IPS DF 6.9 (cell line): ENCODE results near the gene SAP25.
"Not testable (repeated sequence)": the region's sequence is repeated elsewhere in the genome, so short reads cannot be mapped to it uniquely, and the experiment has no call there.

ENCODE experiments used
- DNase-seq: peaks from one replicate; pipeline ENCODE4 v3.0.0-alpha.2; 2013; ENCODE audit warnings: low read depth, low spot score
- H3K27ac ChIP-seq: one replicate; pipeline ENCODE4 v1.5.1; 2013; ENCODE audit warnings: low read length, control low read depth
- H3K27me3 ChIP-seq: 2 replicates; pipeline ENCODE4 v1.6.1; 2013; ENCODE audit warnings: mild to moderate bottlenecking, low read length; ENCODE audit not compliant: control insufficient read depth, insufficient read depth
- H3K36me3 ChIP-seq: 2 replicates; pipeline ENCODE4 v1.6.1; 2013; ENCODE audit warnings: low read length; ENCODE audit not compliant: control insufficient read depth, insufficient read depth
- H3K4me1 ChIP-seq: 2 replicates; pipeline ENCODE4 v1.6.1; 2013; ENCODE audit warnings: low read length; ENCODE audit not compliant: control insufficient read depth, insufficient read depth
- H3K4me3 ChIP-seq: 2 replicates; pipeline ENCODE4 v1.5.1; 2013; ENCODE audit warnings: mild to moderate bottlenecking, low read length
- H3K9me3 ChIP-seq: 2 replicates; pipeline ENCODE4 v1.6.1; 2013; ENCODE audit warnings: low read length, inconsistent platforms; ENCODE audit not compliant: control insufficient read depth, insufficient read depth
- WGBS: extraction: QIAGEN DNeasy Blood & Tissue Kit; methylation state at CpG from one replicate; pipeline ENCODE4 v1.1.7; 2013; ENCODE audit warnings: mixed read lengths, missing lambda C conversion rate; ENCODE audit not compliant: insufficient read length, insufficient coverage; 5-methylcytosine and 5-hydroxymethylcytosine counted together

SAP25 gene

DNA sequence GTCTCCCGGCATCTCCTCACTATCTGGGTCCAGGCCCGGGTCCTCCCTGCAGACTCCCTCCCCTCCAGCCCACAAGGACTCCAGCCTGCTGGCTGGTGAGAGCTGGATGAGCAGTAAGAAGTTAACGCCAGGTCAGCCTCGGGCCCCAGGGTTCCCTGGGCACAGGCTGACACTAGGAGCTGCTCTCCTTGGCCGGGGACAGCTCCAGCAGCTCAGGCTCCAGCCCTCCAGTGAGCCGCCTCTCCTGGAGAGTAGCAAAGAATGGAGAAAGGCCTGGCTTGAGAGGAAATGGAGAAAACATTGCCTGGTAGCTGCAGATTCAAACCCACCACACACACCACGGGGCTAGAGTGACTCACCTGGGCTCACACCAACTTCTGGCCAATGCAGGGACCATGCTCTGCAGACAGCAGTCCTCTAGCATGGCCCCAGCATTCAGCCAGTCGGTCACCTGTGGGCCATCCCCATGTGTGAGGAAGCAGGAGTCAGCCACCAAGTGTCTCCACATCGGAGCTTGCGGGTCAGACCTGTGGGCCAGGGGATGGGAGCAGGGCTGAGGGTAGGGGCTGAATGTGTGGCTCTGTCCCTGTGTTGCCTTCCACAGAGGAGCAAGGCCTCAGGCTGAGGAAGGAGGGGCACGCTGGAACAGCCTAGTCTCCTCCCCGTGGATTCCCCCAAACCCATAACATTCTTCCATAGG lies 6.5 kb downstream of the SAP25 start:
- no peak for DNase-seq
- H3K4me1 ChIP-seq = peaks cover 25% of the 10 kb centered on the region
- no peaks in the 10 kb centered on the region for H3K36me3 ChIP-seq
- H3K27ac ChIP-seq = no peak overlapping the region
- H3K9me3 ChIP-seq = no peaks in the 10 kb centered on the region
- no peak overlapping the region for H3K4me3 ChIP-seq
- no CpG with 5 or more reads among the region's 12 CpGs for WGBS
- H3K27me3 ChIP-seq = no peaks in the 10 kb centered on the region

DNA sequence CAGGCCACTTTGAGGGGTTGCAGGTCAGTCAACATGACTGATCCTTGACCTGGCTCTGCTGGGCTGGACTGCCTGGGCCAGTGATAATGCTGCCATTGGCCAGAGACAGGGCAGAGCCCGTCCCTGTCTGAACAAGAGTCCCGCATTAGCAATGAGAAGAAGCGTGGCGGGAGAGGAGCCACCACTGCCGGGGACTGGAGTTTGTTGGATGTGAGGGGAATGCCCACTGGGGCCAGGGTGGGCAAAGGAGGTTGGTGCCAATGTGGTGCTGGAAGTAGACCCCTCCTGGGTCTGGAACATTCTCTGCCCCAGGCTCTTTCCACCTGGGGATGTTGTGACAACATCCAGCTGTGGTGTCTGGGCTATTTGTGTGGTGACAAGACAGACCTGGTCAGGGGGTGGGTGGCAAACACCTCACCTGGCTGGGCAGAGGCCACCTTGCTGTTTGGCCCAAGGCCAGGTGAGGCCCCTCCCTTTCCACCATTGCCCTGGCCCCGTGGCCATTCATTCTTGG lies 7.6 kb downstream of the SAP25 start:
- Histone ChIP-seq H3K27ac (no peak overlapping the region), H3K4me1 (peaks cover 16% of the 10 kb centered on the region), H3K4me3 (no peak overlapping the region), H3K27me3 (no peaks in the 10 kb centered on the region), H3K9me3 (no peaks in the 10 kb centered on the region), H3K36me3 (no peaks in the 10 kb centered on the region)
- WGBS = no CpG with 5 or more reads among the region's 6 CpGs
- DNase-seq = no peak

- Histone ChIP-seq H3K36me3 (no peaks in the 10 kb centered on the region), H3K4me1 (peaks cover 12% of the 10 kb centered on the region), H3K27ac (no peak overlapping the region), H3K9me3 (no peaks in the 10 kb centered on the region), H3K27me3 (no peaks in the 10 kb centered on the region), H3K4me3 (no peak overlapping the region)
- DNase-seq = no peak
- WGBS = no CpG with 5 or more reads among the region's 11 CpGs
These were observed 8.5 kb downstream of the SAP25 start for GRCh38 chr7:100565133-100565571.

- WGBS = no CpG with 5 or more reads among the region's 6 CpGs
- H3K4me1 ChIP-seq = peaks cover 11% of the 10 kb centered on the region
- H3K27ac ChIP-seq, H3K27me3 ChIP-seq, DNase-seq, H3K36me3 ChIP-seq, H3K4me3 ChIP-seq, H3K9me3 ChIP-seq: not testable (repeated sequence)
These were observed 9.3 kb downstream of the SAP25 start for GRCh38 chr7:100564405-100564804.

DNA sequence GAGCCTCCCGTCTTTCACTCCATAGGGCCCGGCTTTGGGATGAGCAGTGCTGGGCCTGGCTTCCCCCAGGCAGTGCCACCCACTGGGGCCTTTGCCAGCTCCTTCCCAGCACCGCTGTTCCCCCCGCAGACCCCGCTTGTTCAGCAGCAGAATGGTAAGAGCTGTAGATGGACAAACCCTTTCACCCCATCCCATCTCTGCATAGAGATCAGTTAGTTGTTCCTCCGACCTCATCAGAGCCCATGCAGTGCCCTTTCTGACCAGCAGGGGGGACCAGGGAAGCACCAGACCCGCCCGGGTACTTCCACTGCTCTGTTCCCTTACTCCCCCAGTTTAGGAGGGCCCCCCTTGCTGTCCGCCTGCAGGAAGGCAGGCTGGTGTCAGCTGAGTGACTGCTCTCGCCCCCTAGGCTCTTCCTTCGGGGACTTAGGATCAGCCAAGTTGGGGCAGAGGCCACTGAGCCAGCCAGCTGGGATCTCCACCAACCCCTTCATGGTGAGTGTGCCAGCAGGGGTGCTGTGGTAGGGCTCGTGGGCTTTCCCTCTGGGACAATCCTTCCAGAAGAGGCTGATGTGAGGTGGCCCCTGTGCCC lies 9.8 kb downstream of the SAP25 start:
- WGBS = no CpG with 5 or more reads among the region's 12 CpGs
- peak; percentile 71 for DNase-seq
- Histone ChIP-seq H3K27ac (no peak overlapping the region), H3K4me1 (peaks cover 11% of the 10 kb centered on the region), H3K9me3 (no peaks in the 10 kb centered on the region), H3K27me3 (no peaks in the 10 kb centered on the region), H3K36me3 (no peaks in the 10 kb centered on the region), H3K4me3 (no peak overlapping the region)

DNA sequence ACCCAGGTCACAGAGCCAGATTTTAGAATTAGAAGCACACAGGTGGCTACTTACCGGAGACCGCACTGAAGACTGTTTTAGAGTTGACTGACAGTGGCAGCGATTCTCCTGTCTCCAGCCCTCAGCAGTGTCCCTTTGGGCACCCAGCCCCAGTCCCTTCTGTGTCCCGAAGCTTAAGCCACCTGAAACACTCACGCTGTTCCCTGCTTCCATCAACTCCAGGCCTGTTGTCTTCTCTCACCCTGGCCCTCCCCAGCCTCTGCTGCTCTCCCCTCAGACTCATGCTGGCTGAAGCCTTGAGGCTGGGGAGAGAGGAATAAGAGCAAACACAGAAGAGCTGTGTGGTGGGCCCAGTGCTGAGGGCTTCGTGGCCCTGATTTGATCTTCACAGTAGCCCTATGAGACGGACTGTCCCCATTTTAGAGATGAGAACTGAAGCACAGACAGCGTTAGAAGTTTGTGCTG lies 10.6 kb downstream of the SAP25 start:
- Histone ChIP-seq H3K27me3 (no peaks in the 10 kb centered on the region), H3K4me3 (no peak overlapping the region), H3K9me3 (no peaks in the 10 kb centered on the region), H3K36me3 (no peaks in the 10 kb centered on the region), H3K27ac (no peak overlapping the region), H3K4me1 (peaks cover 9% of the 10 kb centered on the region)
- no CpG with 5 or more reads among the region's 8 CpGs for WGBS
- no peak for DNase-seq

DNA sequence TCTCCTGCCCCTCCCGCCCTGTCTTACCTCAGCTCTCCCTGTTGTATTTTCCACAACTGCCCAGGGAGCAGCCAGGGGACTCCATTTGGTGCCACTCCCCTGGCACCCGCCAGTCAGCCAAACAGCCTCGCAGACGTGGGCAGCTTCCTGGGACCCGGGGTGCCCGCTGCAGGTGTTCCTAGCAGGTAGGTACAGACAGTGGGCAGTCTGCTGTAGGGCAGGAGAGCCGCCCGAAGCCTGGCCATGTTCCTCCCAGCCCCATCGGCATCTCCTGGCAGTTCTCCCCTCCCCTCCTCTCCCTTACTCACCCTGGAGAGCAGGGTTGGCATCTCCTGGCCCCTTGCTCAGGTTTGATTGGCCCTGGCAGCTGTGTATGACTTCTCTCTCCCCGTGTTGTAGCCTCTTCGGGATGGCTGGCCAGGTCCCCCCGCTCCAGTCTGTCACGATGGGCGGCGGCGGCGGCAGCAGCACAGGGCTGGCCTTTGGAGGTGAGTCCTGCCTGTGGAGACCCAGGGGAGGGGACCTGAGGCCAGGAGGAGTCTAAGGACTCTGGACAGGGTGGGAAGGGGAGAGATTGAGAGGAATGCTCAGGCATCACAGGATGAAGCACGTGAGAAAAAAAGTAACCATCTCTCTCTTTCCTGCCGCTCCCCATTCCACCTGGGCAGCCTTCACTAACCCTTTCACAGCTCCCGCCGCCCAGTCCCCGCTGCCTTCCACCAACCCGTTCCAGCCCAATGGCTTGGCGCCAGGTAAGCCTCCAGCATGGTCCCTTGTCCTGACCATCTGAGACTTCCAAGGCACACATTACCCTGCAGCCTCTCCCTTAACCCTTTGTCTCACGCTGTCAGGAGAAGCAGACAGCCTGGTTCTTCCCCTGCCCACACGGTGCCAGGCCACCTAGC lies 11.3 kb downstream of the SAP25 start:
- no peaks in the 10 kb centered on the region for H3K9me3 ChIP-seq
- no peaks in the 10 kb centered on the region for H3K36me3 ChIP-seq
- peaks cover 4% of the 10 kb centered on the region; the same call in 1 of the 2 replicates for H3K4me1 ChIP-seq
- H3K27me3 ChIP-seq = no peaks in the 10 kb centered on the region
- no peak for DNase-seq
- no CpG with 5 or more reads among the region's 26 CpGs for WGBS
- no peak overlapping the region for H3K4me3 ChIP-seq
- no peak overlapping the region for H3K27ac ChIP-seq

GRCh38 chr7:100561491-100562194 lies 12.1 kb downstream of the SAP25 start:
- H3K27me3 ChIP-seq = no peaks in the 10 kb centered on the region
- H3K9me3 ChIP-seq = no peaks in the 10 kb centered on the region
- DNase-seq = no peak
- no peak overlapping the region for H3K27ac ChIP-seq
- H3K4me3 ChIP-seq = no peak overlapping the region
- peaks cover 3% of the 10 kb centered on the region; the same call in 1 of the 2 replicates for H3K4me1 ChIP-seq
- H3K36me3 ChIP-seq = no peaks in the 10 kb centered on the region
- no CpG with 5 or more reads among the region's 12 CpGs for WGBS

DNA sequence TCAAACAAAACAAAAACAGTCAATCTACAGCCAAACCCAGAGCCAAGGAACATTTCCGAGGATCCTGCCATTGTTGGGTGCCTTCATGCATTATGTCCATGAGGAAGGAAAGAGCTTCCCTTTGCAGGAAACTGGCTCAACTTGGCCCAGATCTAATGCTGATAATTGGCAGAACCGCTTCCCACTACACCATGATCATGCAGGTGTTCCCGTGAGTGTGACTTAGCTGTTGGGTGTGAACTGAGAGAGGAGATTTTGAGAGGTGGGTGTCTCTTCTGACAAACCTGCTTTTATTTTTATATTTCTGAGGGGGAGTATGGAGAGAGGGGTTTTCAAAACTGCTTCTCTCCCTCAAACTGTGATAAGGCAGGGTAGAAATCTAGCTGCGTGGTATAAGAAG lies 14.6 kb downstream of the SAP25 start:
- Histone ChIP-seq H3K4me3 (no peak overlapping the region), H3K4me1 (peaks cover 2% of the 10 kb centered on the region; the same call in 1 of the 2 replicates), H3K27ac (no peak overlapping the region), H3K9me3 (no peaks in the 10 kb centered on the region), H3K27me3 (no peaks in the 10 kb centered on the region), H3K36me3 (0 out of 2 replicates have a peak, but pooled peaks cover under 1% of the 10 kb centered on the region)
- no peak for DNase-seq
- no CpG with 5 or more reads among the region's 4 CpGs for WGBS

GRCh38 chr7:100556541-100556940 lies 17.2 kb downstream of the SAP25 start:
- DNase-seq = no peak
- no CpG with 5 or more reads among the region's 4 CpGs for WGBS

More at GRCh38 chr7:100556541-100556940, 17.2 kb downstream of the SAP25 start:
- 0 out of 2 replicates have a peak, but pooled peaks cover 3% of the 10 kb centered on the region for H3K36me3 ChIP-seq
- no peaks in the 10 kb centered on the region for H3K4me1 ChIP-seq
- H3K27me3 ChIP-seq = no peaks in the 10 kb centered on the region
- H3K27ac ChIP-seq = no peak overlapping the region
- H3K4me3 ChIP-seq = no peak overlapping the region
- H3K9me3 ChIP-seq = no peaks in the 10 kb centered on the region
